Esophagus squamous epithelium (tissue), 4 donors: ENCODE results near the gene CADPS.

ENCODE experiments used
- POLR2A ChIP-seq, 4 donors: fragments of 450-650 bp; IDR thresholded peaks; one replicate each; pipeline ENCODE4 v1.6.1; 2017; ENCODE audit warnings: antibody characterized with exemption in 4 of 4, mild to moderate bottlenecking in 4 of 4, moderate library complexity in 3 of 4
- TF ChIP-seq, protein P1 (sequence below), 6 experiments: fragments of 450-650 bp in 4 of 6; fragments of 200-600 bp in 2 of 6; sonication (generic) in 2 of 6; IDR thresholded peaks; one replicate each; pipeline ENCODE4 v1.5.1; 2016 to 2019; ENCODE audit warnings: antibody characterized with exemption in 6 of 6, mild to moderate bottlenecking in 4 of 6, moderate library complexity in 4 of 6

DNA sequence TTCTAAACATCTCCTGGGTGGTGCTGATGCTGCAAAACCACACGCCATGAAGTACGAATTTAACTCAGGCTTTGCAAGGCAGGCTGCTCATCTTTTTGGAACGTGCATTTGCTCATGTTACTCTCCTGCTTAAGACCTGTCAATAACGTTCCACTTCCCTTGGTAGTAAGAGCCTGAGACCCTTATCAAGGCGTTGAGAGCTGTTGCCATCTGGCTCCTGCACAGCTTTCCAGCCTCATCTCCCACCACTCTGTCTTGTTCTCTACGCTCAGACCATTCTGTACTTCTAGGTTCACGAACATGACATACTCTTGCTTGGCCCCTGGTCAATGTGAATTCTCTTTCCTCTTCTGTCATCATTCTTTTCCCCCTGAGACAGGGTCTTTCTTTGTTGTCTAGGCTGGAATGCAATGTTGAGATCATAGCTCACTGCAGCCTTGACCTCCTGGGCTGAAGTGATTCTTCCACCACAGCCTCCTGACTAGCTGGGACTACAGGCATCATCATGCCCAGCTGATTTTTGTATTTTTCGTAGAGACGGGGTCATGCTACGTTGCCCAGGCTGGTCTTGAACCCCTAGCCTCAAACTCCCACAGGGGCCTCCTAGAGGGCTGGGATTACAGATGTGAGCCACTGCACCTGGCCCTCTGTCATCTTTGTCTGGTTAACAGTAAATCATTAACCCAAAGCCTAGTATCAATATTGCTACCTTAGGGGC, 202.8 kb downstream of the CADPS start:
- TF ChIP-seq, protein P1, sequence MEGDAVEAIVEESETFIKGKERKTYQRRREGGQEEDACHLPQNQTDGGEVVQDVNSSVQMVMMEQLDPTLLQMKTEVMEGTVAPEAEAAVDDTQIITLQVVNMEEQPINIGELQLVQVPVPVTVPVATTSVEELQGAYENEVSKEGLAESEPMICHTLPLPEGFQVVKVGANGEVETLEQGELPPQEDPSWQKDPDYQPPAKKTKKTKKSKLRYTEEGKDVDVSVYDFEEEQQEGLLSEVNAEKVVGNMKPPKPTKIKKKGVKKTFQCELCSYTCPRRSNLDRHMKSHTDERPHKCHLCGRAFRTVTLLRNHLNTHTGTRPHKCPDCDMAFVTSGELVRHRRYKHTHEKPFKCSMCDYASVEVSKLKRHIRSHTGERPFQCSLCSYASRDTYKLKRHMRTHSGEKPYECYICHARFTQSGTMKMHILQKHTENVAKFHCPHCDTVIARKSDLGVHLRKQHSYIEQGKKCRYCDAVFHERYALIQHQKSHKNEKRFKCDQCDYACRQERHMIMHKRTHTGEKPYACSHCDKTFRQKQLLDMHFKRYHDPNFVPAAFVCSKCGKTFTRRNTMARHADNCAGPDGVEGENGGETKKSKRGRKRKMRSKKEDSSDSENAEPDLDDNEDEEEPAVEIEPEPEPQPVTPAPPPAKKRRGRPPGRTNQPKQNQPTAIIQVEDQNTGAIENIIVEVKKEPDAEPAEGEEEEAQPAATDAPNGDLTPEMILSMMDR (IDR thresholded peaks at IDR 0.05), result no peak
- no peak for TF ChIP-seq POLR2A (IDR thresholded peaks at IDR 0.05)
